Measurements from ENCODE around the gene IFT57. TPM values are rescaled to one million over a fixed set of nuclear protein-coding genes. Genes with fewer than 3 reads are reported as not detected.

Gene IFT57
- total RNA-seq, 6 experiments from 2014 or later: 53.6 to 65.3 (median 58.7) TPM

- H3K4me3 Mint-ChIP-seq: no peak overlapping the region
Observed at GRCh38 chr3:108239082-108239481, 16.9 kb upstream of the IFT57 start.

GRCh38 chr3:108235290-108235689 lies 13.1 kb upstream of the IFT57 start:
- TF ChIP-seq, protein P1, sequence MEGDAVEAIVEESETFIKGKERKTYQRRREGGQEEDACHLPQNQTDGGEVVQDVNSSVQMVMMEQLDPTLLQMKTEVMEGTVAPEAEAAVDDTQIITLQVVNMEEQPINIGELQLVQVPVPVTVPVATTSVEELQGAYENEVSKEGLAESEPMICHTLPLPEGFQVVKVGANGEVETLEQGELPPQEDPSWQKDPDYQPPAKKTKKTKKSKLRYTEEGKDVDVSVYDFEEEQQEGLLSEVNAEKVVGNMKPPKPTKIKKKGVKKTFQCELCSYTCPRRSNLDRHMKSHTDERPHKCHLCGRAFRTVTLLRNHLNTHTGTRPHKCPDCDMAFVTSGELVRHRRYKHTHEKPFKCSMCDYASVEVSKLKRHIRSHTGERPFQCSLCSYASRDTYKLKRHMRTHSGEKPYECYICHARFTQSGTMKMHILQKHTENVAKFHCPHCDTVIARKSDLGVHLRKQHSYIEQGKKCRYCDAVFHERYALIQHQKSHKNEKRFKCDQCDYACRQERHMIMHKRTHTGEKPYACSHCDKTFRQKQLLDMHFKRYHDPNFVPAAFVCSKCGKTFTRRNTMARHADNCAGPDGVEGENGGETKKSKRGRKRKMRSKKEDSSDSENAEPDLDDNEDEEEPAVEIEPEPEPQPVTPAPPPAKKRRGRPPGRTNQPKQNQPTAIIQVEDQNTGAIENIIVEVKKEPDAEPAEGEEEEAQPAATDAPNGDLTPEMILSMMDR (IDR thresholded peaks at IDR 0.05): no peak
- H3K4me1 Mint-ChIP-seq (ENCODE audit: low read depth): no peaks in the 10 kb centered on the region
- peaks cover 14% of the 10 kb centered on the region for H3K27me3 Mint-ChIP-seq (ENCODE audit: insufficient read depth)
- no peaks in the 10 kb centered on the region for H3K36me3 Mint-ChIP-seq (ENCODE audit: low read depth)
- DNase-seq: no peak
- no peak overlapping the region for H3K27ac Mint-ChIP-seq
- no peaks in the 10 kb centered on the region for H3K9me3 Mint-ChIP-seq
- H3K4me3 Mint-ChIP-seq: no peak overlapping the region

More at GRCh38 chr3:108239082-108239481, 16.9 kb upstream of the IFT57 start:
- no peaks in the 10 kb centered on the region for H3K36me3 Mint-ChIP-seq (ENCODE audit: low read depth)
- TF ChIP-seq, protein P1 (IDR thresholded peaks at IDR 0.05): no peak
- H3K9me3 Mint-ChIP-seq: no peaks in the 10 kb centered on the region
- H3K27me3 Mint-ChIP-seq (ENCODE audit: insufficient read depth): peaks cover 8% of the 10 kb centered on the region
- no peak for DNase-seq
- H3K27ac Mint-ChIP-seq: no peak overlapping the region
- no peaks in the 10 kb centered on the region for H3K4me1 Mint-ChIP-seq (ENCODE audit: low read depth)

GRCh38 chr3:108234387-108234957 lies 12.2 kb upstream of the IFT57 start:
- H3K27ac Mint-ChIP-seq: no peak overlapping the region
- no peaks in the 10 kb centered on the region for H3K36me3 Mint-ChIP-seq (ENCODE audit: low read depth)
- TF ChIP-seq, protein P1 (IDR thresholded peaks at IDR 0.05): no peak
- H3K27me3 Mint-ChIP-seq (ENCODE audit: insufficient read depth): peaks cover 14% of the 10 kb centered on the region
- no peak for DNase-seq
- H3K9me3 Mint-ChIP-seq: no peaks in the 10 kb centered on the region
- no peak overlapping the region for H3K4me3 Mint-ChIP-seq
- no peaks in the 10 kb centered on the region for H3K4me1 Mint-ChIP-seq (ENCODE audit: low read depth)

- no peaks in the 10 kb centered on the region for H3K36me3 Mint-ChIP-seq (ENCODE audit: low read depth)
- H3K4me1 Mint-ChIP-seq (ENCODE audit: low read depth): peaks cover 14% of the 10 kb centered on the region
- no peak overlapping the region for H3K4me3 Mint-ChIP-seq
- DNase-seq: no peak
- H3K9me3 Mint-ChIP-seq: no peaks in the 10 kb centered on the region
- TF ChIP-seq, protein P1 (IDR thresholded peaks at IDR 0.05): no peak
- peaks cover 2% of the 10 kb centered on the region for H3K27me3 Mint-ChIP-seq (ENCODE audit: insufficient read depth)
- H3K27ac Mint-ChIP-seq: no peak overlapping the region
Observed at GRCh38 chr3:108228286-108228685, 6.1 kb upstream of the IFT57 start.

DNA sequence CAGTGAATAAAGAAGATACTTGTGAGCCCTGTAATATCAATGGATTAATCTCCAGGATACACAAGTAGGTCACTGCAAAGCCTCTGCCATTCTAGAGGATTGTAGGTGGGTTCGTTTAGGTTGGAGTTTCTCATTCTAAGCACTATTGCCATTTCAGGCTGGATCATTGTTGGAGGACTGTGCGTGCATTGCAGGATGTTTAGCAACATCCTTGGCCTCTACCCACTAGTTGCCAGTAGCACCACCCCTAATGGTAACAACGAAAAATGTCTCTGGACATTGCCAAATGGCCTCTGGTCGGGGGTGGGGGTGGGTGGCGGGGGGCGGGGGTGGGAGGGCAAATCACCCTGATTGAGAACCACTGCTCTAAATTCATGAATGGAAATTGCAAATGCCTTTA lies 4.9 kb upstream of the IFT57 start:
- Mint-ChIP-seq H3K36me3 (ENCODE audit: low read depth) (no peaks in the 10 kb centered on the region), H3K9me3 (no peaks in the 10 kb centered on the region), H3K4me1 (ENCODE audit: low read depth) (peaks cover 20% of the 10 kb centered on the region), H3K4me3 (no peak overlapping the region), H3K27ac (no peak overlapping the region), H3K27me3 (ENCODE audit: insufficient read depth) (peaks cover 2% of the 10 kb centered on the region)
- no peak for DNase-seq
- TF ChIP-seq, protein P1 (IDR thresholded peaks at IDR 0.05): no peak
